Epithelial cell of proximal tubule (primary cell): ENCODE measurements around the gene CPLX4. TPM values are rescaled to one million over a fixed set of nuclear protein-coding genes. Genes with fewer than 3 reads are reported as not detected.
"Not testable (repeated sequence)": the region's sequence is repeated elsewhere in the genome, so short reads cannot be mapped to it uniquely, and the experiment has no call there.

Experiments
- DNase-seq: peaks from one replicate; pipeline ENCODE4 v3.0.0-alpha.2; 2011; ENCODE audit warnings: low read depth
- H3K4me3 ChIP-seq: 2 replicates; pipeline ENCODE4 v1.5.1; 2011; ENCODE audit warnings: low read depth, mild to moderate bottlenecking, low read length
- total RNA-seq: library from RNA; depleted of rRNA; stranded (reverse); fragments of >200 nt; gene quantifications from 2 replicates; pipeline ENCODE4 v1.2.3, GENCODE V29; 2015
- TF ChIP-seq, protein P1 (sequence below): conservative IDR thresholded peaks from 2 replicates; pipeline ENCODE4 v1.5.1; 2012; ENCODE audit warnings: low read depth, mild to moderate bottlenecking, low read length

CPLX4 gene
- total RNA-seq, 1 donor from 2014 or later: not detected

DNA sequence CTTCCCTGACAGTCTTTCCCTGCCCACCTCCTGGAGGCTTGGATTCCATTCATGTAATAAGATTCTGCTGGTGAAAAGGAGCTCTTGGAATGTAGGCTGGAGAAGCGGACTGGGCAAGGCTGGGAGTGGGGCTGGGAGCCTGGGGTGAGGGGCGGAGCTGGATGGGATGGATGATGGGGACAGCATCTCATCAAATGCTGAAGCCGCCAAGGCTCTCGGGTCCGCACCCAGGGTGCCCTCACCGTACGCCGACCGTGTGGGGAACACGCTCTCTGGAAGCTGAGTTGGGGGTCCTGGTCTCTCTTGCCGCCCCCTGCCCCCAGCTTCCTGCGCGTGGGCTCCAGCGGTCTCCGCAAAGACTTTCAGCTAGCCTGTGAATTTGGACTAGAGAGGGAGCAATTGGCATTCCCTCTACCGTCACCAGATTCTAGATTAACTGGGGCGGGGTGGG lies 54.3 kb downstream of the CPLX4 start:
- DNase-seq: no peak
- no peak overlapping the region for H3K4me3 ChIP-seq
- TF ChIP-seq, protein P1, sequence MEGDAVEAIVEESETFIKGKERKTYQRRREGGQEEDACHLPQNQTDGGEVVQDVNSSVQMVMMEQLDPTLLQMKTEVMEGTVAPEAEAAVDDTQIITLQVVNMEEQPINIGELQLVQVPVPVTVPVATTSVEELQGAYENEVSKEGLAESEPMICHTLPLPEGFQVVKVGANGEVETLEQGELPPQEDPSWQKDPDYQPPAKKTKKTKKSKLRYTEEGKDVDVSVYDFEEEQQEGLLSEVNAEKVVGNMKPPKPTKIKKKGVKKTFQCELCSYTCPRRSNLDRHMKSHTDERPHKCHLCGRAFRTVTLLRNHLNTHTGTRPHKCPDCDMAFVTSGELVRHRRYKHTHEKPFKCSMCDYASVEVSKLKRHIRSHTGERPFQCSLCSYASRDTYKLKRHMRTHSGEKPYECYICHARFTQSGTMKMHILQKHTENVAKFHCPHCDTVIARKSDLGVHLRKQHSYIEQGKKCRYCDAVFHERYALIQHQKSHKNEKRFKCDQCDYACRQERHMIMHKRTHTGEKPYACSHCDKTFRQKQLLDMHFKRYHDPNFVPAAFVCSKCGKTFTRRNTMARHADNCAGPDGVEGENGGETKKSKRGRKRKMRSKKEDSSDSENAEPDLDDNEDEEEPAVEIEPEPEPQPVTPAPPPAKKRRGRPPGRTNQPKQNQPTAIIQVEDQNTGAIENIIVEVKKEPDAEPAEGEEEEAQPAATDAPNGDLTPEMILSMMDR: no peak

DNA sequence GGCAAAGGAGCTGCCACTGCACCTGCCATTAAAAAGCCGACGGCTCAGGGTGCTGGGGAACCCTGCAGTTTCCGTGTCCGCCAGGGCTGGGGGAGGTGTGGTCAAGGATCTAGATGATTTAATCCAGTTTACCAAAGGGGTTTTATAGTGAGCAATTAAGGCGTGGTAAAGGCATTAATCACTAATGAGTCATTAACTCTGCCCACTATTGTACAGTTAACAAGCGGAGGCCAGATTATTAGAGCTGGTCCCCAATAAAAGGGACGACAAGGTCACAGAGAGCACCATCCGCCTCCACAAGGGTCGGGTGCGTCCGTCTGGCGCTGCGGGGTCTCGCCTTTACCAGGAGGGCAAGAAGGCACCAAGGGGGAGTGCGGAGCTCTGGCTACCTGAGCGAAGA lies 54.8 kb downstream of the CPLX4 start:
- TF ChIP-seq, protein P1: no peak
- no peak overlapping the region for H3K4me3 ChIP-seq
- no peak for DNase-seq

DNA sequence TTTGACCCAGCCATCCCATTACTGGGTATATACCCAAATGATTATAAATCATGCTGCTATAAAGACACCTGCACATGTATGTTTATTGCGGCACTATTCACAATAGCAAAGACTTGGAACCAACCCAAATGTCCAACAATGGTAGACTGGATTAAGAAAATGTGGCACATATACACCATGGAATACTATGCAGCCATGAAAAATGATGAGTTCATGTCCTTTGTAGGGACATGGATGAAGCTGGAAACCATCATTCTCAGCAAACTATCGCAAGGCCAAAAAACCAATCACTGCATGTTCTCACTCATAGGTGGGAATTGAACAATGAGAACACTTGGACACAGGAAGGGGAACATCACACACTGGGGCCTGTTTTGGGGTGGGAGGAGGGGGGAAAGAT lies 56.2 kb downstream of the CPLX4 start:
- not testable (repeated sequence) for H3K4me3 ChIP-seq, DNase-seq

DNA sequence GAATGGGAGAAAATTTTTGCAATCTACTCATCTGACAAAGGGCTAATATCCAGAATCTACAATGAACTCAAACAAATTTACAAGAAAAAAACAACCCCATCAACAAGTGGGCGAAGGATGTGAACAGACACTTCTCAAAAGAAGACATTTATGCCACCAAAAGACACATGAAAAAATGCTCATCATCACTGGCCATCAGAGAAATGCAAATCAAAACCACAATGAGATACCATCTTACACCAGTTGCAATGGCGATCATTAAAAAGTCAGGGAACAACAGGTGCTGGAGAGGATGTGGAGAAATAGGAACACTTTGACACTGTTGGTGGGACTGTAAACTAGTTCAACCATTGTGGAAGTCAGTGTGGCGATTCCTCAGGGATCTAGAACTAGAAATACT lies 56.6 kb downstream of the CPLX4 start:
- DNase-seq, H3K4me3 ChIP-seq: not testable (repeated sequence)

DNA sequence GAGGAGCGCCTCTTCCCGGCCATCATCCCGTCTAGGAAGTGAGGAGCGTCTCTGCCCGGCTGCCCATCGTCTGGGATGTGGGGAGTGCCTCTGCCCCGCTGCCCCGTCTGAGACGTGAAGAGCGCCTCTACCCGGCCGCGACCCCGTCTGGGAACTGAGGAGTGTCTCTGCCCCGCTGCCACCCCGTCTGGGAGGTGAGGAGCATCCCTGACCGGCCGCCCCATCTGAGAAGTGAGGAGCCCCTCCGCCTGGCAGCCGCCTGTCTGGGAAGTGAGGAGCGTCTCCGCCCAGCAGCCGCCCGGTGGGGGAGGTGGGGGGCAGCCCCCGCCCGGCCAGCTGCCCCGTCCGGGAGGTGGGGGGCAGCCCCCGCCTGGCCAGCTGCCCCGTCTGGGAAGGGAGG lies 63.0 kb downstream of the CPLX4 start:
- DNase-seq, H3K4me3 ChIP-seq: not testable (repeated sequence)

DNA sequence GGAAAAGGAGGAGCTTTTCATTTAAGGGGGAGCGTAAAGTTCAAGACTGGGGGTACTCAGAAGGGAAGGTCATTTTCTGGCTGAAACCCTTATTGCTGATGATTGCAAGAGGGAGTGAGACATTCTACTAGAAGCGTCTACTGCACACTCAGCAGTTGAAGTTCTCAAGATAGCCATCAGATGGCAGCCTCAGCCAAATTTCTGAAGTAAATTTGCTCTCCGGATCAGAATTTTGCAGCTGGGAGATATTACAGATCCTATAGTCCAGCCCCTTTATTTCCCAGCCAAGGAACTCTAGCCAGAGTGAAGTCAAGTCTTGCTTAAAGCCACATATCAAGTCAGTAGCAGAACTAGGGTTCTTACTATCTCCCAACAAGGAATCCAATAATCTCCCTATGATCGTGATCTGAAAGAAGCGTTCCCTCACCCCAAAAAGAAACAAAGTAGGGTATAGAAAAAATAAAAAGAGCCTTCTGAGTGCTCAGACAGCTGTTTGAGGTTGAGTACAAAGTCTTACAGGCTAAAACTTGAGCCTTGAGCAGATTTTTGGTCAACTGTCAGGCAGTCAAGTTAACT lies 69.2 kb downstream of the CPLX4 start:
- peak; percentile 26 for DNase-seq
- TF ChIP-seq, protein P1: peak; percentile 83
- H3K4me3 ChIP-seq: no peak overlapping the region

DNA sequence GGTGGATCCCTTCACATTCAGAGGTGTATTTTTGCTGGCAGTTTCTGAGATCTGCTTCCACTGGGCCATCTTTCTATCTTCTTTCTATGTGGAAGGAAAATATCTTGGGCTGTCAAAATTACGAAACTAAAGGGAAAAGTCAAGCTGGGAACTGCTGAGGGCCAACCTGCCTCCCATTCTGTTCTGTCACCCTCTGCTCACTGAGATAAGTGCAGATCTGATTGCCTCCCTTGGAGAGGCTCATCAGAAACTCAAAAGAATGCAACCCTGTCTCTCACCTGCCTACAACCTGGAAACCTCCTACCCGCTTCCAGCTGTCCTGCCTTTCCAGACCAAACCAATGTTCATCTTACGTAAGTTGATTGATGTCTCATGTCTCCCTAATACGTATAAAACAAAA lies 71.7 kb downstream of the CPLX4 start:
- DNase-seq: no peak
- H3K4me3 ChIP-seq: no peak overlapping the region
- TF ChIP-seq, protein P1: no peak

Other genes starting within 250 kb of the CPLX4 start
- 37.6 and 49.4 TPM in 2 replicates for gene SEC11C, start 178.8 kb downstream of the CPLX4 start, total RNA-seq
- gene GRP, start 98.5 kb downstream of the CPLX4 start, total RNA-seq: not detected in 2 replicates
- not detected in 2 replicates for gene RAX, start 45.2 kb downstream of the CPLX4 start, total RNA-seq
- gene LMAN1, start 40.6 kb upstream of the CPLX4 start, total RNA-seq: 78.2 and 92.0 TPM in 2 replicates